Measurements from ENCODE around the gene OR13J1. TPM values are rescaled to one million over a fixed set of nuclear protein-coding genes. Genes with fewer than 3 reads are reported as not detected.

The OR13J1 gene
- total and polyA plus RNA-seq, 2 experiments from 2014 or later, result 0.15 TPM; not detected in 1

- H3K27me3 Mint-ChIP-seq (ENCODE audit: insufficient read depth, low read depth, poor library complexity), result peaks cover 2% of the 10 kb centered on the region
- no peak overlapping the region for H2AFZ ChIP-seq
- H3K36me3 Mint-ChIP-seq (ENCODE audit: low read depth), result no peaks in the 10 kb centered on the region
- no peaks in the 10 kb centered on the region for H3K4me1 ChIP-seq (ENCODE audit: insufficient read depth)
- H3K79me2 ChIP-seq (replicated peaks; ENCODE audit: insufficient read depth), result no peaks in the 10 kb centered on the region
- H3K27ac Mint-ChIP-seq, result no peak overlapping the region
- H3K4me3 ChIP-seq, result no peak overlapping the region
- H3K27me3 ChIP-seq (ENCODE audit: insufficient read depth), result no peaks in the 10 kb centered on the region
- no peaks in the 10 kb centered on the region for H3F3A ChIP-seq (replicated peaks; ENCODE audit: low read depth)
- no peaks in the 10 kb centered on the region for H3K9me3 Mint-ChIP-seq
- DNase-seq (ENCODE audit: low spot score), result no peak
- no peaks in the 10 kb centered on the region for H3K9me2 ChIP-seq (ENCODE audit: insufficient read depth)
- no peak overlapping the region for H3K27ac ChIP-seq (ENCODE audit: low read depth)
- H3K4me2 ChIP-seq, result no peak overlapping the region
- H4K20me1 ChIP-seq (replicated peaks; ENCODE audit: insufficient read depth), result no peaks in the 10 kb centered on the region
- H3K36me3 ChIP-seq (ENCODE audit: insufficient read depth), result no peaks in the 10 kb centered on the region
- H3K4me3 Mint-ChIP-seq, result no peak overlapping the region
- ATAC-seq, result no peak
- TF ChIP-seq, protein P1, sequence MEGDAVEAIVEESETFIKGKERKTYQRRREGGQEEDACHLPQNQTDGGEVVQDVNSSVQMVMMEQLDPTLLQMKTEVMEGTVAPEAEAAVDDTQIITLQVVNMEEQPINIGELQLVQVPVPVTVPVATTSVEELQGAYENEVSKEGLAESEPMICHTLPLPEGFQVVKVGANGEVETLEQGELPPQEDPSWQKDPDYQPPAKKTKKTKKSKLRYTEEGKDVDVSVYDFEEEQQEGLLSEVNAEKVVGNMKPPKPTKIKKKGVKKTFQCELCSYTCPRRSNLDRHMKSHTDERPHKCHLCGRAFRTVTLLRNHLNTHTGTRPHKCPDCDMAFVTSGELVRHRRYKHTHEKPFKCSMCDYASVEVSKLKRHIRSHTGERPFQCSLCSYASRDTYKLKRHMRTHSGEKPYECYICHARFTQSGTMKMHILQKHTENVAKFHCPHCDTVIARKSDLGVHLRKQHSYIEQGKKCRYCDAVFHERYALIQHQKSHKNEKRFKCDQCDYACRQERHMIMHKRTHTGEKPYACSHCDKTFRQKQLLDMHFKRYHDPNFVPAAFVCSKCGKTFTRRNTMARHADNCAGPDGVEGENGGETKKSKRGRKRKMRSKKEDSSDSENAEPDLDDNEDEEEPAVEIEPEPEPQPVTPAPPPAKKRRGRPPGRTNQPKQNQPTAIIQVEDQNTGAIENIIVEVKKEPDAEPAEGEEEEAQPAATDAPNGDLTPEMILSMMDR (conservative IDR thresholded peaks at IDR 0.05; ENCODE audit: low read depth in 2 of 2), result no peak
- TF ChIP-seq ZNF114 (CRISPR knock-in tag; IDR thresholded peaks at IDR 0.05) (no peak), ZNF331 (CRISPR knock-in tag; IDR thresholded peaks at IDR 0.05; ENCODE audit: low read depth) (no peak), JUNB (IDR thresholded peaks at IDR 0.05; ENCODE audit: unreplicated experiment) (no peak), CREB1 (CRISPR knock-in tag; IDR thresholded peaks at IDR 0.05; ENCODE audit: low read depth) (no peak)
- H3K4me1 Mint-ChIP-seq, result peaks cover 2% of the 10 kb centered on the region; the same call in 1 of the 3 replicates
Observed at GRCh38 chr9:35899021-35899420, 28.8 kb upstream of the OR13J1 start.

DNA sequence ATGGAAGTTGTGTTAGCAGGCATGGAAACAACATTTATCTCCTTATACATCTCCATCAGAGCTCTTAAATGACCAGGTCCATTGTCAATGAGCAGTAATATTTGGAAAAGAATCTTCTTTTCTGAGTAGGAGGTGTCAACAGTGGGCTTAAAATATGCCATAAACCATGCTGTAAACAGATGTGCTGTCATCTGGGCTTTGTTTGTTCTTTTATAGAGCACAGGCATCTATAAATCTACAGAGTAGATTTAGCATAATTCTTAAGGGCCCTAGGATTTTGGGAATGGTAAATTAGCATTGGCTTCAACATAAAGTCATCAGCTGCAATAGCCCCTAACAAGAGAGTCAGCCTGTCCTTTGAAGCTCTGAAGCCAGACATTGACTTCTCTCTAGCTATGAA is 28.1 kb upstream of the OR13J1 start:
- no peak overlapping the region for H3K4me3 Mint-ChIP-seq
- H3K36me3 ChIP-seq (ENCODE audit: insufficient read depth), result no peaks in the 10 kb centered on the region
- H3K4me1 Mint-ChIP-seq, result peaks cover 2% of the 10 kb centered on the region; the same call in 1 of the 3 replicates
- H3K36me3 Mint-ChIP-seq (ENCODE audit: low read depth), result no peaks in the 10 kb centered on the region
- ATAC-seq (no peak), DNase-seq (ENCODE audit: low spot score) (no peak)
- no peaks in the 10 kb centered on the region for H3F3A ChIP-seq (replicated peaks; ENCODE audit: low read depth)
- no peak overlapping the region for H3K4me2 ChIP-seq
- H3K9me3 Mint-ChIP-seq, result no peaks in the 10 kb centered on the region
- no peak overlapping the region for H3K27ac ChIP-seq (ENCODE audit: low read depth)
- H3K9me2 ChIP-seq (ENCODE audit: insufficient read depth), result no peaks in the 10 kb centered on the region
- no peaks in the 10 kb centered on the region for H3K4me1 ChIP-seq (ENCODE audit: insufficient read depth)
- no peaks in the 10 kb centered on the region for H3K79me2 ChIP-seq (replicated peaks; ENCODE audit: insufficient read depth)
- no peak overlapping the region for H3K4me3 ChIP-seq
- H2AFZ ChIP-seq, result no peak overlapping the region
- no peaks in the 10 kb centered on the region for H3K27me3 ChIP-seq (ENCODE audit: insufficient read depth)
- no peak overlapping the region for H3K27ac Mint-ChIP-seq
- H3K27me3 Mint-ChIP-seq (ENCODE audit: insufficient read depth, low read depth, poor library complexity), result no peaks in the 10 kb centered on the region
- no peaks in the 10 kb centered on the region for H4K20me1 ChIP-seq (replicated peaks; ENCODE audit: insufficient read depth)
- TF ChIP-seq EZH2phosphoT487 (IDR thresholded peaks at IDR 0.05; ENCODE audit: unreplicated experiment) (no peak), NANOG (IDR thresholded peaks at IDR 0.05; ENCODE audit: borderline replicate concordance) (no peak), EZH2 (IDR thresholded peaks at IDR 0.05; ENCODE audit: low read depth, unreplicated experiment) (no peak), JUNB (IDR thresholded peaks at IDR 0.05; ENCODE audit: unreplicated experiment) (no peak), ZNF331 (CRISPR knock-in tag; IDR thresholded peaks at IDR 0.05; ENCODE audit: low read depth) (no peak), STAT1 (IDR thresholded peaks at IDR 0.05; ENCODE audit: unreplicated experiment) (no peak)
- TF ChIP-seq, protein P2, sequence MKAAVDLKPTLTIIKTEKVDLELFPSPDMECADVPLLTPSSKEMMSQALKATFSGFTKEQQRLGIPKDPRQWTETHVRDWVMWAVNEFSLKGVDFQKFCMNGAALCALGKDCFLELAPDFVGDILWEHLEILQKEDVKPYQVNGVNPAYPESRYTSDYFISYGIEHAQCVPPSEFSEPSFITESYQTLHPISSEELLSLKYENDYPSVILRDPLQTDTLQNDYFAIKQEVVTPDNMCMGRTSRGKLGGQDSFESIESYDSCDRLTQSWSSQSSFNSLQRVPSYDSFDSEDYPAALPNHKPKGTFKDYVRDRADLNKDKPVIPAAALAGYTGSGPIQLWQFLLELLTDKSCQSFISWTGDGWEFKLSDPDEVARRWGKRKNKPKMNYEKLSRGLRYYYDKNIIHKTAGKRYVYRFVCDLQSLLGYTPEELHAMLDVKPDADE (IDR thresholded peaks at IDR 0.05), result no peak
- TF ChIP-seq, protein P3, sequence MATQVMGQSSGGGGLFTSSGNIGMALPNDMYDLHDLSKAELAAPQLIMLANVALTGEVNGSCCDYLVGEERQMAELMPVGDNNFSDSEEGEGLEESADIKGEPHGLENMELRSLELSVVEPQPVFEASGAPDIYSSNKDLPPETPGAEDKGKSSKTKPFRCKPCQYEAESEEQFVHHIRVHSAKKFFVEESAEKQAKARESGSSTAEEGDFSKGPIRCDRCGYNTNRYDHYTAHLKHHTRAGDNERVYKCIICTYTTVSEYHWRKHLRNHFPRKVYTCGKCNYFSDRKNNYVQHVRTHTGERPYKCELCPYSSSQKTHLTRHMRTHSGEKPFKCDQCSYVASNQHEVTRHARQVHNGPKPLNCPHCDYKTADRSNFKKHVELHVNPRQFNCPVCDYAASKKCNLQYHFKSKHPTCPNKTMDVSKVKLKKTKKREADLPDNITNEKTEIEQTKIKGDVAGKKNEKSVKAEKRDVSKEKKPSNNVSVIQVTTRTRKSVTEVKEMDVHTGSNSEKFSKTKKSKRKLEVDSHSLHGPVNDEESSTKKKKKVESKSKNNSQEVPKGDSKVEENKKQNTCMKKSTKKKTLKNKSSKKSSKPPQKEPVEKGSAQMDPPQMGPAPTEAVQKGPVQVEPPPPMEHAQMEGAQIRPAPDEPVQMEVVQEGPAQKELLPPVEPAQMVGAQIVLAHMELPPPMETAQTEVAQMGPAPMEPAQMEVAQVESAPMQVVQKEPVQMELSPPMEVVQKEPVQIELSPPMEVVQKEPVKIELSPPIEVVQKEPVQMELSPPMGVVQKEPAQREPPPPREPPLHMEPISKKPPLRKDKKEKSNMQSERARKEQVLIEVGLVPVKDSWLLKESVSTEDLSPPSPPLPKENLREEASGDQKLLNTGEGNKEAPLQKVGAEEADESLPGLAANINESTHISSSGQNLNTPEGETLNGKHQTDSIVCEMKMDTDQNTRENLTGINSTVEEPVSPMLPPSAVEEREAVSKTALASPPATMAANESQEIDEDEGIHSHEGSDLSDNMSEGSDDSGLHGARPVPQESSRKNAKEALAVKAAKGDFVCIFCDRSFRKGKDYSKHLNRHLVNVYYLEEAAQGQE (IDR thresholded peaks at IDR 0.05; ENCODE audit: unreplicated experiment), result no peak

Measured in GM23338 (cell line).